ENCODE data around the gene DDR1. TPM values are rescaled to one million over a fixed set of nuclear protein-coding genes. Genes with fewer than 3 reads are reported as not detected.

Gene DDR1
- total RNA-seq, 1 experiment from 2014 or later = 258 TPM

GRCh38 chr6:30854285-30855040 is 29.9 kb upstream of the DDR1 start:
- no peak overlapping the region for H2BK15ac ChIP-seq (ENCODE audit: low read depth, low read length)
- H3K27ac Mint-ChIP-seq = no peak overlapping the region
- peaks cover 5% of the 10 kb centered on the region; the same call in 1 of the 2 replicates for H3K27me3 Mint-ChIP-seq (ENCODE audit: low read depth)
- no peaks in the 10 kb centered on the region for H3K79me1 ChIP-seq (ENCODE audit: insufficient read depth, low read depth, low read length, poor library complexity, severe bottlenecking)
- TF ChIP-seq CTCF (conservative IDR thresholded peaks at IDR 0.05) = no peak
- WGBS (ENCODE audit: extremely low coverage, insufficient read length, low lambda C conversion rate) = no CpG with 5 or more reads among the region's 5 CpGs
- H3K9ac ChIP-seq (ENCODE audit: extremely low read depth, insufficient read length, low read length) = no peak overlapping the region
- H3K79me2 ChIP-seq (ENCODE audit: insufficient read depth, low read length) = no peaks in the 10 kb centered on the region
- no peak overlapping the region for H2BK120ac ChIP-seq (ENCODE audit: low read depth, low read length, poor library complexity, severe bottlenecking)
- no peak overlapping the region for H2BK12ac ChIP-seq (ENCODE audit: insufficient read length, low read depth, low read length)
- H3K4me1 Mint-ChIP-seq = peaks cover 24 to 33% of the 10 kb centered on the region in 2 experiments
- peaks cover 34 to 61% (median 41%) of the 10 kb centered on the region in 3 experiments for H3K36me3 Mint-ChIP-seq (ENCODE audit: insufficient read depth in 1 of 3, low read depth in 3 of 3)
- H3T11ph ChIP-seq (ENCODE audit: low read length) = no peak overlapping the region
- no peaks in the 10 kb centered on the region for H3K23me2 ChIP-seq (ENCODE audit: insufficient read length, low read depth, low read length, poor library complexity, severe bottlenecking)
- no peak overlapping the region for H2AFZ ChIP-seq (ENCODE audit: low read length)
- H3K9me3 ChIP-seq (ENCODE audit: control insufficient read depth, low read depth, low read length) = peaks cover 15% of the 10 kb centered on the region
- no peak overlapping the region for H2BK20ac ChIP-seq (ENCODE audit: low read depth, low read length, poor library complexity, severe bottlenecking)
- no peak overlapping the region for H3K4ac ChIP-seq (ENCODE audit: low read depth, low read length)
- no peaks in the 10 kb centered on the region for H3K27me3 ChIP-seq (ENCODE audit: insufficient read depth, low read length)
- H4K8ac ChIP-seq (replicated peaks; ENCODE audit: insufficient read length, low read depth, low read length) = no peak overlapping the region
- H2AK5ac ChIP-seq (ENCODE audit: insufficient read length, low read length) = no peak overlapping the region
- DNase-seq = no peak
- no peak overlapping the region for H2BK5ac ChIP-seq (ENCODE audit: insufficient read length, low read length)
- H3K4me3 Mint-ChIP-seq = no peak overlapping the region
- H4K5ac ChIP-seq (ENCODE audit: insufficient read length, low read depth, low read length) = no peak overlapping the region
- H3K27ac ChIP-seq (ENCODE audit: insufficient read length, low read depth, low read length) = no peak overlapping the region
- H4K20me1 ChIP-seq (ENCODE audit: control insufficient read depth, insufficient read depth, insufficient read length) = no peaks in the 10 kb centered on the region
- H4K91ac ChIP-seq (ENCODE audit: insufficient read length, low read depth, low read length) = no peak overlapping the region
- H3K14ac ChIP-seq (ENCODE audit: insufficient read depth, low read length) = no peak overlapping the region
- no peak overlapping the region for H3K23ac ChIP-seq (ENCODE audit: insufficient read length, low read depth, low read length)
- H3K4me1 ChIP-seq (ENCODE audit: insufficient read depth, low read length) = no peaks in the 10 kb centered on the region; the same call in 1 of the 2 replicates
- no peak overlapping the region for H3K4me2 ChIP-seq (ENCODE audit: insufficient read depth, insufficient read length, low read length)
- no peak overlapping the region for H3K56ac ChIP-seq (ENCODE audit: insufficient read length, low read depth, low read length)
- H3K18ac ChIP-seq (ENCODE audit: insufficient read length, low read depth, low read length) = no peak overlapping the region
- peaks cover 53 to 57% of the 10 kb centered on the region in 2 experiments for H3K9me3 Mint-ChIP-seq

All from H9 (cell line).